ENCODE results near the gene PROKR1. TPM values are rescaled to one million over a fixed set of nuclear protein-coding genes. Genes with fewer than 3 reads are reported as not detected.

The PROKR1 gene
- total and polyA plus RNA-seq, 2 of the 4 experiments (the other 2 are of a cell fraction), result not detected

DNA sequence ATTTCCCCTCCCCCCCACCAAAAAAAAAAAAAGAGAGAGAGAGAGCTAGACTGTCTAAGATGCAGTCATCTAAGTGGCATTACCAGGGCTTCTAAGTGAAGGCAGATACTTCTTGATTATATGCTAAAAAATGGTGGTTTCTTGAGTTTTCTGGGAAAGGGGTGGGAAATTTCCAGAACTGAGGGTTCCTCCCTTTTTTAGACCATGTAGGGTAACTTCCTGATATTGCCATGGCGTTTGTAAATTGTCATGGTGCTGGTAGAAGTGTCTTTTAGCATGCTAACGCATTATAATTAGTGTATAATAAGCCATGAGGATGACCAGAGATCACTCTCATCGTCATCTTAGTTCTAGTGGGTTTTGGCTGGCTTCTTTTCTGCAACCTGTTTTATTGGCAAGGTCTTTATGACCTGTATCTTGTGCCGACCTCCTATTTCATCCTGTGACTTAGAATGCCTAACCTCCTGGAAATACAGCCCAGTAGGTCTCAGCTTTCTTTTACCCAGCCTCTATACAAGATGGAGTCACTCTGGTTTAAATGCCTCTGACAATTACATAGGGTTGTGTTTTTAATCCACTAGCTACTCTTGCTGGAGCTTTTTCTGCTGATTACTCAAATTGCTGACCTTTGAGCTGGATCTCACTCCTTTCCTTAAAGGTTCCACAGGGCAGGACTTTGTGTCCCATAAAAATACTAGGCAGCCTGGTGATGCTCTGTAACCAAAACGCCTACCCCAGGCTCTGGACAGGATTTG lies 30.4 kb upstream of the PROKR1 start:
- Histone ChIP-seq H3K36me3 (ENCODE audit: control insufficient read depth, insufficient read depth, low read length) (no peaks in the 10 kb centered on the region), H2AK9ac (replicated peaks; ENCODE audit: low read depth, low read length, poor library complexity) (no peak overlapping the region), H3K18ac (ENCODE audit: low read depth, low read length) (no peak overlapping the region), H4K5ac (ENCODE audit: low read depth, low read length) (no peak overlapping the region), H3K27ac (ENCODE audit: insufficient read depth, low read length) (no peak overlapping the region), H2AFZ (replicated peaks; ENCODE audit: low read length, poor library complexity) (no peak overlapping the region), H2BK20ac (ENCODE audit: low read depth, low read length) (no peak overlapping the region), H3K9ac (ENCODE audit: low read depth, low read length) (no peak overlapping the region), H4K8ac (ENCODE audit: low read depth in 2 of 2, low read length in 2 of 2) (no peak overlapping the region), H3K56ac (ENCODE audit: extremely low read depth, insufficient read depth, low read length) (no peak overlapping the region), H3K27me3 (ENCODE audit: control insufficient read depth, insufficient read depth, low read length) (peaks cover 3% of the 10 kb centered on the region), H3K23ac (ENCODE audit: low read depth, low read length) (no peak overlapping the region), H2BK5ac (ENCODE audit: low read depth, low read length, poor library complexity, severe bottlenecking) (no peak overlapping the region), H3K4me2 (ENCODE audit: low read depth, low read length) (no peak overlapping the region), H3K9me1 (ENCODE audit: insufficient read depth, low read length) (no peaks in the 10 kb centered on the region), H3K79me1 (ENCODE audit: low read depth in 1 of 2, low read length in 2 of 2) (no peaks in the 10 kb centered on the region), H3K14ac (replicated peaks; ENCODE audit: low read depth, low read length) (no peak overlapping the region), H3K4ac (ENCODE audit: low read depth, low read length) (no peak overlapping the region), H4K91ac (ENCODE audit: insufficient read depth, low read depth, low read length) (no peak overlapping the region), H2BK15ac (ENCODE audit: low read depth, low read length) (no peak overlapping the region), H3K4me3 (ENCODE audit: insufficient read depth, low read depth, low read length) (no peak overlapping the region), H2BK120ac (ENCODE audit: low read depth, low read length) (no peak overlapping the region), H3K4me1 (ENCODE audit: control insufficient read depth, insufficient read depth, low read length) (no peaks in the 10 kb centered on the region), H2AK5ac (ENCODE audit: low read depth, low read length) (no peak overlapping the region), H4K20me1 (ENCODE audit: insufficient read depth, low read length) (no peaks in the 10 kb centered on the region), H3K9me3 (ENCODE audit: control insufficient read depth, insufficient read depth, low read length) (no peaks in the 10 kb centered on the region)
- DNase-seq, result no peak
- no peak for ATAC-seq (ENCODE audit: low read depth)
- intact Hi-C loops (cut with micrococcal nuclease), result no loop called here
- in situ Hi-C loops (cut with MboI; ENCODE audit: low sequenced_read_pairs), result no loop called here
- dilution Hi-C loops (cut with HindIII; ENCODE audit: low sequenced_read_pairs, unreplicated experiment), result no loop called here
- TF ChIP-seq FOS (IDR thresholded peaks at IDR 0.05; ENCODE audit: low read depth, low read length), result no peak
- CTCF ChIA-PET, result no interaction called here
- POLR2A ChIA-PET (ENCODE audit: unreplicated experiment), result no interaction called here
- no TSS peak for BruUV-seq (replicated peaks)
- no CpG with 5 or more reads among the region's 5 CpGs for WGBS, 2 experiments (ENCODE audit: extremely low coverage in 2 of 2, insufficient read length in 1 of 2)

Measured in IMR-90 (cell line).